HL-60/S4 (cell line): Measurements from ENCODE around the gene MTX1.
"Not testable (repeated sequence)": the region's sequence is repeated elsewhere in the genome, so short reads cannot be mapped to it uniquely, and the experiment has no call there.

Source experiments
- in situ Hi-C: fragments of 300-500 bp; cut with MboI; formaldehyde crosslinking; loops from 2 replicates; pipeline ENCODE4 v1.14.3; 2022; ENCODE audit warnings: low sequenced_read_pairs

The MTX1 gene

DNA sequence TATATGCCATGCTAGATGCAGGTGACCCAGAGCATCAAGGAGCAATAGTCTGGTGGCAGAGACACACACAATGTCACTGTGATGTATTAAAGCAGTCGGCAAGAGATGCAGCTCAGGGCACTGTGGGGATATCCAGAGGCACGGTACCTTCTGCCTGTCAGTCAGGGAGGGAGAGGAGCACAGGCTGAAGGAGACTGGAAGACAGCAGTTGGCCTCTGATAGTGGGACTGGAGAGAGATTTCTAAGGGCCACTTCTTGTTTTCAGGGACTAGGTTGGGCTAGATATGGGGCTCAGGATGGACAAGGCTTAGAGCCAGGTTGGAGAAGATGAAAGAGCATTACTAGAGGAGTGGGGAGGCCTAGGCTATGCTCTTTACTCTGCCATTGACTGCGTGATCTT lies 22.8 kb downstream of the MTX1 start:
- in situ Hi-C loops: not testable (repeated sequence)

DNA sequence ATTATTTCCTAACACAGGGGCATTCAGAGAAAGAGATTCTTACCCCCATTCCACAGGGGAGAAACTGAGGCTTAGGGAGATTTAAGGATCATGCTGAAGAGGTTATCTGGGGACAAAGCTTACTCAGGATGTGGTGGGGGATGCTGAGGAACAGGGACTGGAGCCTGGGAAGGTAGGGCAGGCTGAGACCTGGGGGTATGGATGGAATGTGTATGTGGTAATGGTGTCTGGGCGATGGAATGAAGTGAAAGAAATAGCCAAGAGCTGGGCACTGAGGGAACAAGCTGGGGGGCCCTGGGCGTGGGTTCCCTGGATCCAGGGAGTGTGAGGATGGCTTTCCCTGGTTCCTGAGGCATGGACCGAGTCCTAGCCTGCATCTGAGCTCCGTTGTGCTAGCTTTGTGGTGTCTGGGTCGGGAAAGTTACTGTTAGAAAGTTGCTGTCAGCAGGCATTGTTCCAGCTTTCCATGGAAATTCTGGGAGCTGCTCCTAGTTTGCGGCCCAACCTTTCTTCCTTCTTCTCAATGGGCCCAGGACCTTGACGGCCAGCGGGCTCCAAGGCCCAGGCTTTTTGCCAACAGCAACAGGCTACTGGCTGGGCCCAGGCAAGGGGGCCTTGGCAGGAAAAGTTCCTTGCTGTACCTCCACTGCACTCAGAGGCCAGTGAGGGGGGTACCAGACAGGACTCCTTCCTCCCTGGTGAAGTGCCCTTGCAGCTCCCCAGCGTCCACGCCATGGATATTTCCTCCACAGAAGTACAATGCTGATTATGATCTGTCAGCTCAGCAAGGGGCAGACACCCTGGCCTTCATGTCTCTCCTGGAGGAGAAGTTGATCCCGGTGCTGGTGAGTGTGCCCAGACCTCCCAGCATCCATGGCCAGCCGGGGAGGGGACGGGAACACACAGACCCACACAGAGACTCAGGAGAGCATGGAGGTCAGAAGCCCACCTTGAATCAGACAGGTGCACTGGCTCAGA lies 23.8 kb downstream of the MTX1 start:
- in situ Hi-C loops: not testable (repeated sequence)

DNA sequence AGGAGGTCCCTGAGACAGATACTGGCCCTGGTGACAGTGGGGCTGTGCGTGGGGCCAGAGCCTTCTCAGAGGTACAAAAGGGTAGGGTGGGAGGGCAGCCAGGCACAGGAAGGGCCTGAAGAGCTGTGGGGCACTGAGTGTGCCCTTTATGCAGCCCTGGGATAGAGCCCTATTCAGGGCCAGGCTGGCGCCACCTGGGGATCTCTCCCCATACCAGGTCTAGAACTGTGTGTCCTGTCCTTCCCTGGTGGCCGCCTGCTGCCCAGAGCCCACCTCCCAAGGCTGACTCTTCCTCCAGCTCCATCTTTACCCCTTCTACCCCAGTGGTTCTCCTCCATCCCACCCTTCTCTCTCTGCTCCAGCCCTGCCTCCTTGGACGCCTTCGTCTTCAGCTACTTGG lies 25.0 kb downstream of the MTX1 start:
- in situ Hi-C loops: not testable (repeated sequence)

DNA sequence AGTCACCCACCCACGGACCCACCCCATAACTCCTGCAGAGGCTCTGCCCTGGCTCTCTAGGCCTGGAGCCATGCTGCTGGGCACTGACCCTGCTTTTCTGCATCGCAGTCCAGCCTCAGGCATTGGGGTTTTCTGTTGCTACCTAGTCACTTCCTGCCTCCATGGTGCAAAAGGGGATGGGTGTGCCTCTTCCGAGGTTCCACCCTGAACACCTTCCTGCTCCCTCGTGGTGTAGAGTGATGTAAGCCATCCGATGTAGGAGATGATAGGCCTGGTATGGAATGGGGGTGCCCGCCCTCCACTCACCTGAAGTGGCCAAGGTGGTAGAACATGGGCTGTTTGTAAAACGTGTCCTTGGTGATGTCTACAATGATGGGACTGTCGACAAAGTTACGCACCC lies 26.9 kb downstream of the MTX1 start:
- in situ Hi-C loops: not testable (repeated sequence)

DNA sequence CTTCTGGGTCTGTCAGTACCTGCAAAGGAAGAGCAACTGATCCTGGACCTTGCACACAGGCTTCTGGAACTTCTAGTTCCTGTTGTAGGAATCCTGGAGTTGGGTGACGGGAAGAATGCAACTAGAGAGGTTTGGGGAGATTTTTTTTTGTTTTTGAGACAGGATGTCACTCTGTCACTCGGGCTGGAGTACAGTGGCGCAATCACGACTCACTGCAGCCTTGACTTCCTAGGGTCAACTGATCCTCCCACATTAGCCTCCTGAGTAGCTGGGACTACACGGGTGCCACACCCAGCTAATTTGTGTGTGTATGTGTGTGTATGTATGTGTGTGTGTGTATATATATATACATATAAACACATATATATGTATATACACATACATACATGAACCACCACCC lies 28.0 kb downstream of the MTX1 start:
- in situ Hi-C loops: no loop called here

DNA sequence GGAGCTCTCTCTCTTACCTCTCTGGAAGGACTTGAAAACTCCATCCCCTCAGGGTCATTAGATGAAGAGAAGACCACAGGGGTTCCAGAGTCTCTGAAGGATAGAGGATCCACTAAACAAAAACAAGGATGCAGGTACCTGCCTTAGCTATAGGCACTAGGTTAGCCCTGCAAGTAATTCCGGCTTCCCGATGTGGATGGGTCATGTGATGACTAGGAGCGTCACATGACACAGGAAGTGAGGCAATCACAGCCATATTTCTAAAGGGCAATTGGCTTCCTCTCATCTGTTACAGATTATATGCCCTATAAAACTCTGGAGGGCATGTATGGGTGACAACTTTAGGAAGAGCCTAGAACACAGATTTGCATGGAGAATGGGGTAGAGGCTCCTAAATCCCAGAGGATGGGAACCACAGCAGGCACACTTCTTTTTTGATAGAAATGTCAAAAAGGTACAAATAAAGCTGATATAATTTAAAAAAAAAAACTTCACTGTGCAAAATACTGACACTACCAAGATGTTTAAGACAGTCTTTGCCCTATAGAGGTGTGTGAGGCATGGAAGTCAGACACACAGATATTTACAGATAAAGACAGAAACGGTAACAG lies 32.7 kb downstream of the MTX1 start:
- in situ Hi-C loops: no loop called here

DNA sequence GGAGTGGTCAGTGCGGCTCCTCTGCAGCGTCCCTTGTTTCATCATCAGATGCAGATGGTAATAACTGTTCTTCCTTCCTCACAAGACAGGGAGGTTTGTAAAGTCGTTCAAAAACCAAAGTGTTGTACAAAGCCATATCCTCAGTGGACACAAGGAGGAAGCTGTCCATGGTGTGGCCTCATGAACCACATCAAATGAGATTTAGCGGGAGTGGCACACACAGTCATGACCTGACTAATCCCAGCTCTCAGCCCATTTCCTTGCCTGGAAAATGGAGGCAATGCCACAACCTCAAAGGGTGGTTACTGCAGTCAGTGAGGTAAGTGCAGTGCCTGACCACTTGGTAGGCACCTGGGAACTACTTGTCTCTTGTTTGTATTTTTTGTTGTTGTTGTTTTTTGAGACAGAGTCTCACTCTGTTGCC lies 33.4 kb downstream of the MTX1 start:
- in situ Hi-C loops: no loop called here

DNA sequence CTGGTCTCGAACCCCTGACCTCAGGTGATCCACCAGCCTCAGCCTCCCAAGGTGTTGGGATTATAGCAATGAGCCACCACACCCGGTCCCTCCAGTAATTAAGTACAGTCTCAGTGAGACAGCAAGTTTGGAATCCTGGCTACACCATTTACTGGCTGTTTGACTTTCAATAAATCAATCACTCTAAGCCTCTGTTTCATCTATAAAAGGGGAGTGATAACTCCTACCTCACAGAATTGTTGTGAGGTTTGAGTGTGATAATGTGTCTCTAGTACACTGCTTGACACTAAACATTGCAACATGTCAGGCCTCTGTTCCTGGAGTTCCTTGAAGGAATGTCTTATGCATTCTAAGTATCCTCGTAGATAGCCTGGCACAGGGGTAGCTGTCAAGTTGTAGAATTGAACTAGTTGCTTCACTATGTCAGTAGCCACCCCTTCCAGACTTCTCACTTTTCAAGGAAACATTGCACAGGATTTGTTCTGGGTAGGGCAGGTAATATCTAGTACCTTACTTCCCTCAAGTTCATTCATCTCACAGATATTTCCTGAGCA lies 34.4 kb downstream of the MTX1 start:
- in situ Hi-C loops: no loop called here

DNA sequence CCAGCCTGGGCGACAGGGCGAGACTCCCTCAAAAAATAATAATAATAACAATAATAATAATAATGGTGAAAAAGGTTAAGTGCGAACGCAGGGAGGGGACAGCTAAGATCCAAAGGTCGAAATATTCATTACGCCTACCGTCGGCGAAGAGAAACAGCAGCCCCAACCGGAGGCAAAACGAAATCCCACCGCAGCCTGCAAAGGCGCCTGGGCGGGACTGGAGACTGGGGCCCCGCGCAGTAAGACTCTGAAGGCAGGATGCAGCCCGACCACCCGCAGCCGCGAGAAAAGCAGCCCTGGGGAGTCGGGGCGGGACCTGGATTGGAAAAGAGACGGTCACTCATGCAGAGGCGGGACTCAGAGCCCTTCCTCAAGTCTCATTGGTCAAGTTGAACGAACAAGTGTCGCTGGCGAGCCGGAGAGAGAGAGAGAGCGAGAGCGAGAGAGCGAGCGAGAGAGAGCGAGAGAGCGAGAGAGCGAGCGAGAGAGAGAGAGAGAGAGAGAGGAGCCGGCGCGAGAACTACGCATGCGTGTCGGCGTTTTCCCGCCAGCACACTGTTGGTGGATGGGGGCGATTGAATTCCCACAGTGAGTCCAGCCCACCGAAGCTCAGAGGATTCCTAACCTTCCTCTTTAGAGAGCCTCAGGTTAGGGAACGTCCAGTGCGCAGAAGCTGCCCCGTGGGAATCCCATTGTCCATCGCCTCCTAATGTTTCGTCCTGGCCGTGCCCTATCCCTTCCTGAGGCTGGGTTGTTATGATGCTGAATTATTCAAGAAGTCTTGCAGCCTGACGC lies 36.1 kb downstream of the MTX1 start:
- in situ Hi-C loops: no loop called here

DNA sequence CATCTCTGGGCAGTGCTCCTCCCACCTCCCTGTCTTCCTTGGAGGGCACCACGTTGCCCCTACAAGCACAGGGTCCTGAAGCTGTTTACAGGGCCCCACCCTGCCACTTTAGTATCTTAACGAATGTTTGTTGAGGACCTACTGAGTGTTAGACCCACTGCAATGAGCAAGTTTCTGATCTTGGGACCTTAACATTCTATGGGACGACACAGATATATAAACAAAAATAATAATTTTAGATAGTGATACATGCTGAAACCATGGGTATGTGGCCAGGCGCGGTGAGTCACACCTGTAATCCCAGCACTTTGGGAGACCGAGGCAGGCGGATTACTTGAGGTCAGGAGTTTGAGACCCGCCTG lies 36.6 kb downstream of the MTX1 start:
- in situ Hi-C loops: no loop called here

DNA sequence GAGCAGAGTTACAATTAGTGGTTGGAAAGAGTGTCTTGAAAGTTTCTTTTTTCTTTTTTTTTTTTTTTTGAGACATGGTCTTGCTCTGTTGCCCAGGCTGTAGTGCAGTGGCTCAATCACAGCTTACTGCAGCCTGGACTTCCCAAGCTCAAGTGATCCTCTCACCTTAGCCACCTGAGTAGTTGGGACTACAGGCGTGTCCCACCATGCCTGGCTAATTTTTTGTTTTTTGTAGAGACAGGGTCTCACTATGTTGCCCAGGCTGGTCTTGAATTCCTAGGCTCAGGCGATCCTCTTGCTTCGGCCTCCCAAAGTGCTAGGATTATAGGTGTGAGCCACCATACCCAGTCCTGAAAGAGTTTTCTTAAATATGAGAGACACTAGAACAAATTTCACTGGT lies 38.3 kb downstream of the MTX1 start:
- in situ Hi-C loops: not testable (repeated sequence)

DNA sequence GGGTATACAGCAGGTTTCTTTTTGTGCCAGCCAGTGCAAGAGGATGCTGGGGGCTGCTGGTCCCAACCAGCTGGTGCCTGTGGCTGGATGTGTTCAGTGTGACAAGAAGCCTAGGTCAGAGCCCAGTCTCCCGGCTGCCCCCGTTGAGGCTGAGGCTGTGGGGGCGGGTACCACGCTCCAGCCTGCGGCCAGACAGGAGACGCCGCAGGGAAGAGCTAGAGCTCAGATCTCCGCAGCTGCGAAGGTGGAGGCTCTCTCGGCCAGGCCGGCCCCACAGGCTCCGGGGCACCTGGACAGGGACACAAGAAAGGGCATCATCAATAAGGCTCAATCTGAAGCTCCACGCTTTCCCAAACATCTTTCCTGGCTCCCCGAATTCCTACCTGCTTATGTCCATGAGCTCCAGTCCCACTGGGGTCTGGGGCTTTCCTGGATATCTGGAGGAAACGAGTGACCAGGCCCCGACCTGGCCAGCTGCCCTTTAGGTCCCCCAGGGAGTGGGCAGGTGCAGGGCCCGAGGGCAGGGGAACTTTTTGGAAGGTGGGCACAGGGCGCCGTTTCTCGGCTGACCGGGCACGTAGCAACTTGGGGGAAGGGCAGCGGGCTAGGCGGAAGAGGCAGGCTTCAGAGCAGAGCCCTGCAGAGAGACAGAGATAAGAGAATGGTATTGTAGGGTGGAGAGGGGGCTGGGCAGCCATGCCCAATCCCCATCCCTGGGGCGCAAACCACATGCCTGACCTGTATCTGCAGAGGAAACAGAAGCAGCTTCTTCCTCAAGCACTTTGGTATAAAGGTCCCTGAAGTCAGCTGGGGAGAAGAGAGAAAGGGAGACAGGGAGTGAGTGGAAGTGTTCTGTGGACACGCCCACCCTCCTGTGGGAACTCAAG lies 39.4 kb downstream of the MTX1 start:
- in situ Hi-C loops: no loop called here

DNA sequence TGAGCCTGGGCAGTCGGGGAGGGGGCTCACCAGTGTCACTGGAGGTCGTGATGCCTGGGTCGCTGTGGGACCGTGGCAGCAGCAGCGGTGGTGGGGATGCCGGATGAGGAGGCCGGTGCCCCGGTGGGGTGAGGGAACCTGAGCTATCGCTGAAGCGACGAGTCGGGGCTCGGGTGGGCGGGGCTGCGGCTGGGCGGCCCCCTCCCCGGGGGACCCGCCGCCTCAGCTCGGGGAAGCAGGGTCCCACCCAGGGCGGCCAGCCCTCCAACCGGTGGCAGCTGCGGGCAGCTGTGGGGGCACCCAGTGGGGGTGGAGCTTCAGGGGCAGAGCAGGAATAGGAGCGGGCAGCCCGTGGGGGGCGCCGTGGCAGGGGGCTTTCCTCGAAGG lies 41.7 kb downstream of the MTX1 start:
- in situ Hi-C loops: no loop called here

DNA sequence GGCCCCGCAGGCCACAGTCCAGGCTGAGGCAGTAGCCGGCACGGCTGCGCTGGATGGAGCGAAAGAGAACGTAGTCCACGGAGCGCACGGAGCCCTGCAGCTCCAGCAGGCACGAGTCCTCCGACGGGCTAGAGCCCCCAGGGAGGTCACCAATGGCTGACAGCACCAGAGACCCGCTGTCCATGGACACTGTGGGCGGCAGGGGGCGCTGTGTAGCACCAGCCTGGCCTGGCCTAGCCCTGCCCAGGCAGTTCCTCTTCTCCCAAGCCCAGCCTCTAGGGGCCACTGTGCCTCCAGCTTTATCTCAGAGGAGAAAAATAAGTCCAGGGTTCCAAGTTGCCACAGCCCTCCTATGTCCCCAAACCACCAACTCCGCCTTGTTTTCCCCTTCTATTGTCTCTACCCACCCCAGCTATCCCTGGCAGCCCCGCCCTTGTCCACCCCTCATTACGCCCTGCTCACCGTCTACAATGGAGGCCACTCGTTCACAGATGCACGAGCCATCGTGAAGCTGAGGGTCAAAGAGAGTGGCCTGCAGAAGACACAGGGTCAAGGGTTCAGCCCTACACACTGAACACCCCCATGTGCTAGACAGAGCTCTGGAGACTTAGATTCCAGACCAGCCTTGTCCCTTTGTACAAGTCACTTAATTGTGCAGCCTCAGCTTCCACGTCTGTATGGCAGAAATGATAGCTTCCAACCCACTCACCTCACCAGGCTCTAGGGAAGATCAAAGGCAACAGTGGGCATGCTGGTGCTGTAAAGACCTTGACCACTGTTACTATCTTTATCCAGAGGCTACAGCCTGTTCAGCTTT lies 42.3 kb downstream of the MTX1 start:
- in situ Hi-C loops: no loop called here

DNA sequence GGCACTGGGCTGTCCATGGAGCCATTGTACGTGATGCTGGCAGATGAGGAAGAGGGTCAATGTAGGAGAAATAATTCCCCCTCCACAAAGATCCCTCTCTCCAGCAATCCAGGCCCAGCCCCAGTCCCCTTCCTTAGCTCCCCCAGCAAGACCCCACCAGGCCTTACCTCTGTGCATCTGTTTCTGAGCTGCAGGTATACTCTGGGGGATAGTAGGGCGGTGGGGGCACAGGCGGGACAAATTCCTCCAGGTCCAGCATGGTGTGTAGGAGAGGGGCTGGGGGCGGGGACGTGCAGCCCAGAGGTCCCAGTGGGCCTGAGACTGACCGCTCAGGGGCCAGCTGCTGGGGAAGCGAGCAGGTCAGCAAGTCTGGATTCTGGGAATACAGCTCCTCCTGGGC lies 43.1 kb downstream of the MTX1 start:
- in situ Hi-C loops: no loop called here

DNA sequence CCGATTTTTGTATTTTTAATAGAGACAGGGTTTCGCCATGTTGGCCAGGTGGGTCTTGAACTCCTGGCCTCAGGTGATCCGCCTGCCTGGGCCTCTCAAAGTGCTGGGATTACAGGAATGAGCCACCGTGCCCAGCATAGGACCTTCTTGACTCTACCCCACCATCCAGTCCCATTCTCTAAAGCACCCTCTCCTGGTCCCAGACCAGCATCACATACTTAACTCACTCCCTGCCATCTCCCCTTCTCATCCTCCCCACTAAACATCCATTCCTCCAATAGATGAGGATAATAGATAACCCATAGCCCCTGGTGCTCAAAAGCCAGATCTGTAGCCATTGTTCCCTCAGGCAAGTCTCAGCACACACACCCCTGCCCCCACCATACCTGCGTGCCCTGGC lies 44.7 kb downstream of the MTX1 start:
- in situ Hi-C loops: no loop called here

DNA sequence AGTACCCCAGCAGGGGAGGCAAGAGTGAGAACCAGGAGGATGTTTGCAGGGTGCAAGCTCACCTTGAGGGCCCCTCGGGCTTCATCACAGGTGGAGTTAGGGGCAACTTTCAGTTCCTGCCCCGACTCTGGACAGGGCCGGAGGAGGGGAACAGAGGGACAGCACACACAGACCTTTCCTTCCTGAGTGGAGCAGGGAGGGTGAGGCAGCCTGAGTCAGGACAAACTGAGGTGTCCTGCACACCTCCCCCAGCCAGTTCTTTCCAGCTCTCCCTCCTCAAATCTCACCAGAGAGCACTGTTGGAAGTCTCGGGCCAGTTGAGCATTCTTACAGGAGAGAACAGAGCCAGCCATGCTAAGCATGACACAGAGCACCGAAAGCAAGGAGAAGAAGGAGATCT lies 45.3 kb downstream of the MTX1 start:
- in situ Hi-C loops: no loop called here

DNA sequence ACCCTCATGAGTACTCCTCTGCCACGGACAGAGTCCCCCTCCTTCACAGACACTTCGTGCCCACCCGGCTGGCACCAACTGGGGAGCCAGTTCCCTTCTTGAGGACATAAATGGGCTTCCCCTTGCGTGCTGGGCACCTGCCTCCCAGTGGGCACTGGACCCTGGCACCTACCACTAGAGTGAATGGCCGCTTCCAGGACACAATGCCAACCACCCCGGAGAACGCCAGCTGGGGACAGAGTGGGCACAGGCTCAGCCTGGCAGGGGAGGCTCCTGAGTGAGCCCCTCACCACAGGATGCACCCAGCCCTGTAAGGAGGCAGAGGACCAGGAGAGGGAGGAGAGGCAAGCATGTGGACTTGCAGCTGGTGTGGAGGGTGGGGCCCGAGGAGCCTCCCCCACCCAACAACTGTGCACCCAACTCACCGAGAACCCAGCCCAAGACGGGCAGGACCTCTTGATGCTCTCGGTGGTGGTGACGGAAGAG lies 45.8 kb downstream of the MTX1 start:
- in situ Hi-C loops: no loop called here

DNA sequence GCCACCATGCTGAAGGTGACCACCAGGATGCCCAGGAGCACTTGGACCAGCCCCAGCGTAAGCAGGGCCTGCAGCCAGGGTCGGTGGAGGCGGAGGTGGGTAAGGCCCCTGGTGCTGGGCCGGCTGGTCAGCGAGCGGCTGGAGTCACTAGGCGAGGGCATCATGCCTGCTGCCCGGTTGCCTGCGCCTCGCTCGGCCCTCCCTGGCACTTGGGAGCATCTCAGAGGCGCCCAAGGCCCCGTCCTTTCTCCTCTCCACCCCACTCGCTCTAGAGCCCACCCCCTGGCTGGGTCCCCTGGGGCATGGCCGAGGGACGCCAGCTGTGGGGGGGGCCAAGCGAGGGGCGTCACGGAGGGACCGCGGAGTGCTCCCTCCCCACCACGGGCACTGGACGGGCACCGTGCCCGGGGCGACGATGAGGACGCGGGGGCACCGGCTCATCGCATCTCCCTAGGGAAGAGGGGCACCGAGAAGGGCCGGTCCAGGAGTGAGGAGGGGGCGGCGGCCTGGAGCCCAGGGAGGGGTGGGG lies 46.3 kb downstream of the MTX1 start:
- in situ Hi-C loops: no loop called here
